Right lobe of liver (tissue), 4 donors: ENCODE data around the gene EFEMP1.

Experiments
- CTCF ChIP-seq, 4 donors: fragments of 200-600 bp in 3 of 4; fragments of 450-650 bp in 1 of 4; IDR thresholded peaks; one replicate each; pipeline versions ENCODE4 v1.5.1 to v1.8.0; 2016 to 2022; ENCODE audit warnings: antibody characterized with exemption in 4 of 4, mild to moderate bottlenecking in 2 of 4
- POLR2A ChIP-seq: fragments of 450-650 bp; IDR thresholded peaks from one replicate; pipeline ENCODE4 v1.6.1; 2017; ENCODE audit warnings: antibody characterized with exemption, mild to moderate bottlenecking
- donor health status: DM: no; HTN: no; CAD: no.
- donor health status: DM: no; HTN: no; CAD: no.
- donor health status: DM: no; HTN: yes; CAD: no.

- TF ChIP-seq CTCF (IDR thresholded peaks at IDR 0.05) = no peak
- no peak for TF ChIP-seq POLR2A
These were observed 36.2 kb downstream of the EFEMP1 start for GRCh38 chr2:55887351-55887750.
